Measurements from ENCODE around the gene IGSF9.

Gene IGSF9

DNA sequence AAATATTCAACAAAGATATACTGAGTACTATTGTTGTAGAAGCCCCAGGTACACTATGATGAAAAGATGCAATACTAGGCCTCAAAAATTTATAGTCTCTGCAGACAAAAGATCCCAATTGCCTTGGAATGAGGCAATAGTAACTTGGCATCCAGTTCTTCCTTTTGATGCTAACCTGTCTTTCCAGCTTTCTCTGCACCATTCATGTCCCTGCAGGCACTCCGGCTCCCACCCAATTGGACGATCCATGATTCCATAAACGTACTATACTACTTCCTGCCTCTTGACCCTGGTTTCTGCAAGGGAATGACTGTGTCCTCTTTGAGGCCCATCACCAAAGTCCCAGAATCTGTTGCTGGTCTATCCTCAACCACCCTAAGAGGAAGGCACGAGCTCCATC lies 12.1 kb downstream of the IGSF9 start:
- no peak overlapping the region for H2AFZ ChIP-seq (ENCODE audit: low read depth, low read length, severe bottlenecking)
- TF ChIP-seq, protein P1, sequence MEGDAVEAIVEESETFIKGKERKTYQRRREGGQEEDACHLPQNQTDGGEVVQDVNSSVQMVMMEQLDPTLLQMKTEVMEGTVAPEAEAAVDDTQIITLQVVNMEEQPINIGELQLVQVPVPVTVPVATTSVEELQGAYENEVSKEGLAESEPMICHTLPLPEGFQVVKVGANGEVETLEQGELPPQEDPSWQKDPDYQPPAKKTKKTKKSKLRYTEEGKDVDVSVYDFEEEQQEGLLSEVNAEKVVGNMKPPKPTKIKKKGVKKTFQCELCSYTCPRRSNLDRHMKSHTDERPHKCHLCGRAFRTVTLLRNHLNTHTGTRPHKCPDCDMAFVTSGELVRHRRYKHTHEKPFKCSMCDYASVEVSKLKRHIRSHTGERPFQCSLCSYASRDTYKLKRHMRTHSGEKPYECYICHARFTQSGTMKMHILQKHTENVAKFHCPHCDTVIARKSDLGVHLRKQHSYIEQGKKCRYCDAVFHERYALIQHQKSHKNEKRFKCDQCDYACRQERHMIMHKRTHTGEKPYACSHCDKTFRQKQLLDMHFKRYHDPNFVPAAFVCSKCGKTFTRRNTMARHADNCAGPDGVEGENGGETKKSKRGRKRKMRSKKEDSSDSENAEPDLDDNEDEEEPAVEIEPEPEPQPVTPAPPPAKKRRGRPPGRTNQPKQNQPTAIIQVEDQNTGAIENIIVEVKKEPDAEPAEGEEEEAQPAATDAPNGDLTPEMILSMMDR (IDR thresholded peaks at IDR 0.05; ENCODE audit: insufficient read depth, low read length, poor library complexity, severe bottlenecking): no peak
- no peak for TF ChIP-seq EZH2phosphoT487 (conservative IDR thresholded peaks at IDR 0.05; ENCODE audit: low read length)
- H3K9me2 ChIP-seq (replicated peaks; ENCODE audit: insufficient read depth, low read length): no peaks in the 10 kb centered on the region
- H3F3A ChIP-seq (ENCODE audit: insufficient read depth): no peaks in the 10 kb centered on the region
- no peak overlapping the region for H3K9ac ChIP-seq (ENCODE audit: low read length)
- H4K20me1 ChIP-seq (ENCODE audit: low read depth, low read length): no peaks in the 10 kb centered on the region
- H3K4me3 ChIP-seq (ENCODE audit: insufficient read depth, low read length, poor library complexity, severe bottlenecking): no peak overlapping the region
- H3K79me2 ChIP-seq (ENCODE audit: insufficient read depth, low read length): no peaks in the 10 kb centered on the region
- H3K36me3 ChIP-seq (ENCODE audit: low read length): no peaks in the 10 kb centered on the region
- no peak overlapping the region for H3K4me2 ChIP-seq (ENCODE audit: low read depth, low read length, poor library complexity, severe bottlenecking)
- no peaks in the 10 kb centered on the region for H3K9me3 ChIP-seq (ENCODE audit: insufficient read depth, low read length)
- H3K27ac ChIP-seq (ENCODE audit: low read depth, low read length): no peak overlapping the region
- H3K27me3 ChIP-seq (ENCODE audit: low read length): no peaks in the 10 kb centered on the region

DNA sequence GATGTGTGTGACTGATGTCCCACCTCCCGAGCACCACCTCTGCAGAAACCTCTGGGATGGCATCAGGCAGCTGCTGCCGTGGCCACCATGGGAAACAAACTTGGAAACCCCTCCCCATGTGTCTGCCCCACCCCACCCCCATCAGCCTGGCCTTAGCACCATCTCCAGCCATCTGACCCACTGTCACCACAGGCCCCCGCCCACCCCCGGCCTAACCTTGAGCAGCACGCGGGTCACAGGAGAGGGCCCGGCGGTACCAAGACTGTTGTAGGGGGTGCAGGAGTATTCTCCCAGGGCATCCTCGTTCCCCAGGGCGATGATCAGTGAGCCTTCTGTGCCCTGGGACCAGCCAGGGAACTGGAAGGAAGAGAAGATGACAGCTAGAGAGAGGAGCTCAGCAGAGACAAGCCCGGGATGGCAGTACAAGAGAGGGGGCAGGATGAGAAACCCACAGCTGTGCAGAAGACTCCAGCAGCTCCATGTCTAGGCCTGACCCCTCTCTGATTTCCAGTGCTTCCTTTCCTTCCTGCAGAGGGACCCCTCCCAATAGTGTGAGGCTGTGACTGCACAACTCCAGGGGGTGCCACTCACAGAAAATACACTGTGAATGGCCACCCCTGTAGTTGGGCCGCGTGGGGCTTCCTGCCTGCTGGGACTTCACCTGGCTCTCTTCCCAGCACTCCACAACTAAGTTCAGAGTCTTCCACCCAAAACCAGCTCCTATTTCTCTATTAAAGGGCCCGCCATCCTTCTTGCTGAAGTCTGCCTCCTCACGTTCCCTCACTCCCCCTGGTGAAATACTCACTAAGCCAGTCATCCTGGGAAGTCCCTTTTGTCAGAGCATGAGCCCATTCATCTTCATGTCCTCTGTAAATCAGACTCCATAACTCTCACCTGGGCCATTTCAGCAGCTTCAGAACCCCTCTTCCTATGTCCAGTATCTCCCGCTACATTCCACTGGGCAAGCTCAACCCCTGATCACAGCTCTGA lies 12.8 kb downstream of the IGSF9 start:
- no peaks in the 10 kb centered on the region for H3K27me3 ChIP-seq (ENCODE audit: low read length)
- H3K36me3 ChIP-seq (ENCODE audit: low read length): no peaks in the 10 kb centered on the region
- no peak overlapping the region for H3K4me2 ChIP-seq (ENCODE audit: low read depth, low read length, poor library complexity, severe bottlenecking)

DNA sequence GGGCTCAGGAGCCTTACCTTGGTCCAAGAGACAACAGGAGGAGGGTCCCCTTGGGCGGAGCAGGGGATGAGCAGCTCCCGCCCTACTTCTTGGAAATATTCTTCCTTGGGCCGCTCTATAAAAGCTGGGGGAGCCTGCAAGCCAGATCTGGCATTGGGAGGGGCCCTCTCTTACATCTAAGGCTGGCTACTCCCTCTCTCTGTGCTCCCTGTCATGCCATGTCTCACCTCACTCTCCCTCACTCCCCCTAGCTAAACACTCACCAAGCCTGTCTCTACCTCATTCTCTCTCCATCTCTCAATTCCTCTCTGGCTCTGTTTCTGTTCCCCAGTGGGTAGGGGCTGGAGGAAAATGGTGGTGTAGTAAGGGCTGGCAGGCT lies 13.6 kb downstream of the IGSF9 start:
- H3F3A ChIP-seq (ENCODE audit: insufficient read depth): no peaks in the 10 kb centered on the region
- H4K20me1 ChIP-seq (ENCODE audit: low read depth, low read length): no peaks in the 10 kb centered on the region
- H3K36me3 ChIP-seq (ENCODE audit: low read length): no peaks in the 10 kb centered on the region
- no peaks in the 10 kb centered on the region for H3K9me2 ChIP-seq (replicated peaks; ENCODE audit: insufficient read depth, low read length)
- no peaks in the 10 kb centered on the region for H3K9me3 ChIP-seq (ENCODE audit: insufficient read depth, low read length)
- H3K4me2 ChIP-seq (ENCODE audit: low read depth, low read length, poor library complexity, severe bottlenecking): no peak overlapping the region
- H2AFZ ChIP-seq (ENCODE audit: low read depth, low read length, severe bottlenecking): no peak overlapping the region
- TF ChIP-seq EZH2phosphoT487 (conservative IDR thresholded peaks at IDR 0.05; ENCODE audit: low read length): no peak
- TF ChIP-seq, protein P1 (IDR thresholded peaks at IDR 0.05; ENCODE audit: insufficient read depth, low read length, poor library complexity, severe bottlenecking): no peak
- H3K9ac ChIP-seq (ENCODE audit: low read length): no peak overlapping the region
- no peaks in the 10 kb centered on the region for H3K79me2 ChIP-seq (ENCODE audit: insufficient read depth, low read length)
- H3K27ac ChIP-seq (ENCODE audit: low read depth, low read length): no peak overlapping the region
- H3K27me3 ChIP-seq (ENCODE audit: low read length): no peaks in the 10 kb centered on the region
- H3K4me3 ChIP-seq (ENCODE audit: insufficient read depth, low read length, poor library complexity, severe bottlenecking): no peak overlapping the region

More for the DNA sequence above, 12.8 kb downstream of the IGSF9 start:
- Histone ChIP-seq H3K9me3 (ENCODE audit: insufficient read depth, low read length) (no peaks in the 10 kb centered on the region), H2AFZ (ENCODE audit: low read depth, low read length, severe bottlenecking) (no peak overlapping the region), H4K20me1 (ENCODE audit: low read depth, low read length) (no peaks in the 10 kb centered on the region), H3F3A (ENCODE audit: insufficient read depth) (no peaks in the 10 kb centered on the region), H3K27ac (ENCODE audit: low read depth, low read length) (no peak overlapping the region), H3K9me2 (replicated peaks; ENCODE audit: insufficient read depth, low read length) (no peaks in the 10 kb centered on the region), H3K4me3 (ENCODE audit: insufficient read depth, low read length, poor library complexity, severe bottlenecking) (no peak overlapping the region), H3K9ac (ENCODE audit: low read length) (no peak overlapping the region), H3K79me2 (ENCODE audit: insufficient read depth, low read length) (no peaks in the 10 kb centered on the region)
- no peak for TF ChIP-seq EZH2phosphoT487 (conservative IDR thresholded peaks at IDR 0.05; ENCODE audit: low read length)
- TF ChIP-seq, protein P1 (IDR thresholded peaks at IDR 0.05; ENCODE audit: insufficient read depth, low read length, poor library complexity, severe bottlenecking): no peak

Data from SU-DHL-6 (cell line).